GM19043 (cell line): ENCODE measurements around the gene LDAF1.
"Not testable (repeated sequence)": the region's sequence is repeated elsewhere in the genome, so short reads cannot be mapped to it uniquely, and the experiment has no call there.

Source experiments
- ATAC-seq: cut with Tn5 transposase; IDR thresholded peaks from one replicate; pipeline ENCODE4 v1.9.1; 2021; ENCODE audit warnings: low read depth; ENCODE audit not compliant: unreplicated experiment

The LDAF1 gene

DNA sequence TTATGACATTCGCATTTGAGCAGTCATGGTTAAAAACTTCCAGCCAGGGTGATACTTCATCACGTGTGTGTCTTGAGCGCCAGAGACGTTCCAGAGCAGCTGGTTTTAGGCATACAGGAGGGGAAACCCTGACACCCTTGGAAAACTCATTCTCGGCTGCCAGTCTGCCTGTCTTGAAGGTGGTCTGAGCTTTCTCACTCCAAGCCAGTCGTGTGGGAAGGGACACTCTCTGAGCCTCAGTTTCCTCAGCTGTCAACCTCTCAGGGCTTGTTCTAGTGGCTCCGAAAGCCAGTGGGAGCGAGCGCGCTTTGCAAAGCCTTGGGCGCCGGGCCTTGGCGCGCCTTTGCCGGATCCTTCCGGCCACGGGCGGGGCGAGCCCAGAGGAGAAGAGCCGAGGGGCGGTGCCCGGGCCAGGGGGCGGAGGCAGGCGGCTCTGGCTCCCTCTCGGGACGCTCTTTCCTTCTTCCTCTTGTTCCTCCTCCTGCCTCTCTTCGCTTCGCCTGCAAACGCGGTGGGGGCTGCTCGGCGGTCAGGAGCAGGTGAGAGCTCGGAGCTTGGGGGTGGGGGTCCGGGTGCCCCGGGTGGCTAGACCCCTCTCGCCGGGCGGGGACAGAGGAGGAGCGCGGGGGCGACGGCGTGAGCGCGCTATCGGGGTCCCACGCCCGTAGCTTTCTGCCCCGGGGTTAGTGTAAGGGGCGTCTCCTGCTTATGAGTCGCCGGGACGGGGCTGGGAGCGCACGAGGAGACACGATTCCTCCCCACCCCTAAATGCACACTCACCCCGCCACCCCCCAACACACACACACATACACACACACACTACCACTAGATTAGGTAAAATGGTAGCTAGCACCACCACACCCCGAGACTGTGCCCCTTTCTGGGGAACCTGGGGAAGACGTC lies at the start of gene LDAF1:
Gene LDAF1, plus strand, starts transcription at position 467 of the 903 bp plus-strand sequence. CDS start 2,509 bp downstream, outside the sequence.
- ATAC-seq = peak; percentile 84

DNA sequence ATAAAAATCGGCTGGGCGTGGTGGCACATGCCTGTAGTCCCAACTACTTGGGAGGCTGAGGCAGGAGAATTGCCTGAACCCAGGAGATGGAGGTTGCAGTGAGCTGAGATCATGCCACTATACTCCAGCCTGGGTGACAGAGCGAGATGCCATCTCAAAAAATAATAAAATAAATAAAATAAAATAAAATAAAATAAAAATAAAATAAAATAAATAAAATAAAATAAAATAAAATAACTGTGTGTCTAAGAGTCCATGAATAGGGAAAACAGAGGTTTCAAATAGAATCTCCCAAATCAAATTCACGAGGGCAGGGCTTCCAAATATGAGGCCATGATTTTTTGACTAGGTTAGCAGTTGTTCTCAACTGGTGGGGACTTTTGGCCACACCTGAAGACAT lies 42.9 kb upstream of the LDAF1 start:
- not testable (repeated sequence) for ATAC-seq

DNA sequence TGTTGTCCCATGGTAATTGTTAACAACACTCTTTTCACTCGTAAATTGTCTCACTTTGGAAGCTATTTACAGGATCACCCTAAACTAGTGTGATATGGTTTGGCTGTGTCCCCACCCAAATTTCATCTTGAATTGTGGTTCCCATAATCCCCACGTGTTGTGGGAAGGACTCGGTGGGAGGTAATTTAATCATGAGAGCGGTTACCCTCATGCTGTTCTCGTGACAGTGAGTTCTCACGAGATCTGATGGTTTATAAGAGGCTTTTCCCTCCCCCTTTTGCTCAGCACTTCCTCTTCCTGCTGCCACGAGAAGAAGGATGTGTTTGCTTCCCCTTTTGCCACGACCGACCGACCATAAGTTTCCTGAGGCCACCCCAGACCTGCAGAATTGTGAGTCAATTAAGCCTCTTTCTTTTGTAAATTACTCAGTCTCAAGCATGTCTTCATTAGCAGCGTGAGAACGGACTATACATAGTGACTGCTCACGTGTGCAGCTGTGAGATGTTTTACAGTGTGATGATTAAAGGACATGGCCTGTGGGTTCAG lies 42.3 kb upstream of the LDAF1 start:
- ATAC-seq = no peak

DNA sequence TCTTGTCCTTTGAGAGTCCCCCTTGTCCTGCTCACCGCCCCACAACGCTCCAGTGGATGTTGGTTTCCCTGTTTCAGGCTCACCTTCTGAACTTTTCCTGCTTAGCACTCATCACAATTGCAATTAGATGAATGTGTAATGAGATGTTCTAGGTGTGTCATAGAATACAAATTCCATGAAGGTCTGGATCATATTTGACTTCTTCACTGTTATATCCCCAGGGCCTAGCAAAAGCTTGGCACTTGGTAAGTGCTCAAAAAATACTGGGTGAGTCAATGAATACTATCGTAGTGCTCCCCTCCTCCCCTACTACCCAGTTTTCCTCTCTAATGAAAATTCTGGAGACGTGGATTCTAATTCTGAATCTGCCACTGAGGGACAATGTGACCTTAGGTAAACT lies 40.9 kb upstream of the LDAF1 start:
- no peak for ATAC-seq

- ATAC-seq = no peak
Measured at GRCh38 chr16:21120976-21121520, 37.4 kb upstream of the LDAF1 start.

DNA sequence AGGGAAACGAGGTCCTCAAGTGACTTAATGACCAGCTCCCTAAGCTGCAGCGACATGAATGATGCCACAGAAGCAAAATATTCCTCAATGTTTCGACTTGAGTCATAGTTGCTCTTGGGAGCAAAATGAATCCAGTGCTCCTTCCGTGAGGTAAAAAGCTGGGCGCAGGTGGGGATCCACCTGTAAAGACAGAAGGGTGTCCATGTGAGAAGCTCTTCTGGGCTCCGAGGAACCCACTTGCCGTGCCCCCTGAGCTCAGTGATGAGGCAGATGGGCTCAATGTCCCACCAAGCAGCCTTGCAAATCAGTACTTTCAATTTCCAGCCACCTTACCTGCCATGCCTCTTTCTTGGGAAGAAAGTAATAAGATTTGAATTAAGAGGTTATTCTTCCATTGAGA lies 33.3 kb upstream of the LDAF1 start:
- ATAC-seq = no peak

GRCh38 chr16:21126518-21126917 lies 32.0 kb upstream of the LDAF1 start:
- no peak for ATAC-seq

DNA sequence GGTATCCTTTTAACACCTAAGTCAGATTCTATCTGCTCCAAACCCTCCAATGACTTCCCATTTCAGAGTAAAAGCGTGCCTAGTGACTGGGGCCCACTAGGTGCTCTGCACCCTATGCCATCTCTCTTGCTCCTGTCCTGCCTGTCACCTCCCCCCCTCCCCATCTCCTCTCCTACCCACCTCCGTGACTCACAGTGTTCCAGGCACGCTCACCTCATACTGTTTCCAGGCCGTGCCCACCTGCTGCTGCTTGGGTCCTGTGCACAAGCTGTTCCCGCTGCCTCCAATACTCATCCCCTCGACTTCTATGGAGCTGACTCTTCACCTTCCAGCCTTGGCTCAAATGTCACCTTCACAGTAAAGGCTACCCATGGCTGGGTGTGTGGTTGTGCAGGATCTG lies 29.5 kb upstream of the LDAF1 start:
- ATAC-seq = no peak

GRCh38 chr16:21130811-21131210 lies 27.7 kb upstream of the LDAF1 start:
- ATAC-seq = no peak

GRCh38 chr16:21134053-21134452 lies 24.4 kb upstream of the LDAF1 start:
- ATAC-seq = no peak

DNA sequence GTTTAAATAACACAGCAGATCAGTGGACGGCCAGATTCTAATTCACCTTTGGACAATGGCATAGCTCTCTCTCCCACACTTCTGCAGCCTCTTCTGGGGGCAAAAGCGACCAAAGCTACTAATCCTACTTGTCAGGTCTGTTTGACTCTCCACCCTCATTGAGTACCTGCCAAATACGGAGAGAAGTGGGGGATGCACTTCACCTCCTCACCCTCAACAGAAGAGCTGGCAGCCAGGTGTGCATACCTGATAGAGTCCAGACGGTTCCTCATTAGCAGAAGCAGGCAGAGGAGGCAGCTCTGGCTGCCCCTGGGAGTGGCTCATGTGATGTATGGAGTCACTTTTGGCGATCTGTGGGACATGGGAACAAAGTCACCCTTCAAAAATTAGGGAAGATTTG lies 12.7 kb upstream of the LDAF1 start:
- no peak for ATAC-seq

DNA sequence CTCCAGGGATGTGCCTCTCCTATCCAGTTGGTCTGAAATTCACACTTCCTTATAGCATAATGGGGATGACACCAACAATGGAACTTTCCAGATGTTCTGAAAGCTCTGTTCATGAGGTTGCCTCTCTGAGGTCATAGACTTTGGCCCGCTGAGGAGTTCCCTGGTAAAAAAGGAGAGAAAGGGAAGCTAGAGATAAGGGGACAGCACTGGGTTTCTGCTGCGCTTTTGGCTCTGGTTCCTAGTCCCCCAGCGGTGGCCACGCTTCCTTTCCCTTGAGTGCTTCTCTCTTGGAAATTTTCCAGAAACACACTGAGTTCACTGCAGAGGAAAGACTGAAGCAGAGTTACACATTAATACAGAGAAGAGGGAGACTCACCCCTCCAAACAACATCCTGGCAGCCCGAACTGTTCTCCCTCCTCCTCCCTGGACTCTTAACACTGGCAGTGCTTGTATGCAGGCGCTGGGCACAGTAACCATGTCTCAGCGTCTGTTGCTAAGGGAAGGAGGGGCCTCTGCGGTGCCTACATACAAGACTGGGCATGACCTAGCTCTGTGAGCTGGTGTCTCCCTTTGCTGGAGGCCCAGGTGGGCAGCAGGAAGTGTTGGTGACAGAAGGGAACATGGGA lies 8.0 kb upstream of the LDAF1 start, which contains the start of gene DNAH3:
Gene DNAH3, minus strand, starts transcription at position 472 of the 627 bp plus-strand sequence. CDS start 527 bp downstream, outside the sequence.
- ATAC-seq = no peak

DNA sequence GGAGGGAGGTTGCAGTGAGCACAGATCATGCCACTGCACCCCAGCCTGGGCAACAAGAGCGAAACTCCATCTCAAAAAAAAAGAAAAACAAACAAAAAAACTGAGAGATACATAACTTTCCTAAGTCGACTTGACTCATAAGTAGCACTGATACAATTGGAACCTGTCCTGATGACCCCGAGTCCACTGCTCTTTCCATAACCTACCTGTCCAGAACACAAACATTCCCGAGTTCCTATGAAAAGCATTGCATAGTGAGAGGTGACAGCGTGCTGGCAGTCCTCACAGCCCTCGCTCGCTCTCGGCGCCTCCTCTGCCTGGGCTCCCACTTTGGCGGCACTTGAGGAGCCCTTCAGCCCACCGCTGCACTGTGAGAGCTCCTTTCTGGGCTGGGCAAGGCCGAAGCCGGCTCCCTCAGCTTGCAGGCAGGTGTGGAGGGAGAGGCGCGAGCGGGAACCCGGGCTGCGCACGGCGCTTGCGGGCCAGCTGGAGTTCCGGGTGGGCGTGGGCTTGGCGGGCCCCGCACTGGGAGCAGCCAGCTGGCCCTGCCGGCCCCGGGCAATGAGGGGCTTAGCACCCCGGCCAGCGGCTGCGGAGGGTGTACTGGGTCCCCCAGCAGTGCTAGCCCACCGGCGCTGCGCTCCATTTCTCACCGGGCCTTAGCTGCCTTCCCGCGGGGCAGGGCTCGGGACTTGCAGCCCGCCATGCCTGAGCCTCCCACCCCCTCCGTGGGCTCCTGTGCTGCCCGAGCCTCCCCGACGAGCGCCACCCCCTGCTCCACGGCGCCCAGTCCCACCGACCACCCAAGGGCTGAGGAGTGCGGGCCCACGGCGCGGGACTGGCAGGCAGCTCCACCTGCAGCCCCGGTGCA lies 6.1 kb upstream of the LDAF1 start:
- not testable (repeated sequence) for ATAC-seq

DNA sequence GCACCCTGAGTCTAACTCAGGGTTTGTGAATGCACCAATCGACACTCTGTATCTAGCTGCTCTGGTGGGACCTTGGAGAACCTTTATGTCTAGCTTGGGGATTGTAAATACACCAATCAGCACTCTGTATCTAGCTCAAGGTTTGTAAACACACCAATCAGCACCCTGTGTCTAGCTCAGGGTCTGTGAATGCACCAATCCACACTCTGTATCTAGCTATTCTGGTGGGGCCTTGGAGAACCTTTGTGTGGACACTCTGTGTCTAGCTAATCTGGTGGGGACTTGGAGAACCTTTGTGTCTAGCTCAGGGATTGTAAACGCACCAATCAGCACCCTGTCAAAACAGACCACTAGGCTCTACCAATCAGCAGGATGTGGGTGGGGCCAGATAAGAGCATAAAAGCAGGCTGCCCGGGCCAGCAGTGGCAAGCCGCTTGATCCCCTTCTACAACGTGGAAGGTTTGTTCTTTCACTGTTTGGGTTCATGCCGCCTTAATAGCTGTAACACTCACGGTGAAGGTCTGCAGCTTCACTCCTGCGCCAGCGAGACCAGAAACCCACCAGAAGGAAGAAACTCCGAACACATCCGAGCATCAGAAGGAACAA lies 5.2 kb upstream of the LDAF1 start:
- ATAC-seq = not testable (repeated sequence)

DNA sequence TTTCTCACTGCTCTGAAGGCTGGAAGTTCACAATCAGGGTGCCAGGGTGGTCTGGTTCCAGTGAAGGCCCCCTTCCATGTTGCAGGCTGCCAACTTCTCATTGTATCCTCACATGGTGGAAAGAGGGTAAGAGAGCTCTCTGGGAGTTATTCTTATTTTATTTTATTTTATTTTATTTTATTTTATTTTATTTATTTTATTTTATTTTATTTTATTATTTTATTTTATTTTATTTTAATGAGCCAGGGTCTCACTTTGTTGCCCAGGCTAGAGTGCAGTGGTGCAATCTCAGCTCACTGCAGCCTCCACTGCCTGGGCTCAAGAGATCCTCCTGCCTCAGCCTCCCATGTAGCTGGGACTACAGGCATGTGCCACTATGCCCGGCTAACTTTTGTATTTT lies 2.5 kb upstream of the LDAF1 start:
- ATAC-seq = not testable (repeated sequence)

- ATAC-seq = no peak
Measured at GRCh38 chr16:21156767-21157467, 1.6 kb upstream of the LDAF1 start.

- ATAC-seq = no peak
Measured at GRCh38 chr16:21157632-21158031, 842 bp upstream of the LDAF1 start.

DNA sequence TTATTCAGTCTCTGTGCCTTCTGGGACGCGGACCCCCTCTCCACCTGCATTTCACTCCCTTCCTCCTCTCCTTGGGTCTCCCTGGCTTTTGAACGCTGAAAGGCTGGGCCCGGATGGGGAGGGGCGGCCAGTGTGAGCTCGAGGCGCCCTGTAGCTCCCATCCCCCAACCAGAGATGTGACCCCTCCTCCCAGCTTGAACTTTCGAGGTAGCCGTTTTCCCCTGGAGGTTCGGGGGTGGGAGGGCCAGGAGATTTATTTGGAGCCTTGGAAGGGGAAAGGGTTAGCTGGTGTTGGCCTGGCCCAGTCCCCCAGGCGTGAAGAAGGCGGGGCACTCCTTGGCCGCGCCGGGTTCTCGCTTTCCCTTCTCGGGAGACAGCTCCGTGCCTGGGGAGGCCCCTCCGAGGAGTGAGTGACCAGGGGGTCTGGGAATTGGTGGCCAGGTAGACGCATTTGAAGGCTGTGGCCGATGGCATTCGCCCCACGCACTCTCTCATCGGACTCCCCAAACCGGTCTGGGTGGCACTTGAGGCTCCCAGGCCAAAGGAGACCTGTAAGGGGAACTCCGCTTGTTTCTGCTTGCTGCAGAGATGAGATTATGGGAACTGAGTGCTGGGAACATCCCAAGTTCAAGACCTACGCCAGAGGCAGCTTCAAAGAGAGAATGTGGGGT lies 942 bp downstream of the LDAF1 start:
- ATAC-seq = no peak

GRCh38 chr16:21160276-21160675 lies 1.8 kb downstream of the LDAF1 start:
- ATAC-seq = no peak
